ENCODE measurements around the gene INSC. TPM values are rescaled to one million over a fixed set of nuclear protein-coding genes. Genes with fewer than 3 reads are reported as not detected.

INSC gene
- total and polyA plus RNA-seq, 2 of the 4 experiments (the other 2 are of a cell fraction), result 0.53 to 1.4 TPM

GRCh38 chr11:15232496-15232895 is 117.8 kb downstream of the INSC start:
- Histone ChIP-seq H2BK5ac (ENCODE audit: low read depth, low read length, poor library complexity, severe bottlenecking) (no peak overlapping the region), H4K8ac (ENCODE audit: low read depth in 2 of 2, low read length in 2 of 2) (no peak overlapping the region), H2AK9ac (replicated peaks; ENCODE audit: low read depth, low read length, poor library complexity) (no peak overlapping the region), H3K9me3 (ENCODE audit: control insufficient read depth, insufficient read depth, low read length) (no peaks in the 10 kb centered on the region), H3K27ac (ENCODE audit: insufficient read depth, low read length) (no peak overlapping the region), H3K56ac (ENCODE audit: extremely low read depth, insufficient read depth, low read length) (no peak overlapping the region), H3K4me1 (ENCODE audit: control insufficient read depth, insufficient read depth, low read length) (no peaks in the 10 kb centered on the region; the same call in 1 of the 2 replicates), H3K4ac (ENCODE audit: low read depth, low read length) (no peak overlapping the region), H3K9me1 (ENCODE audit: insufficient read depth, low read length) (peaks cover 7% of the 10 kb centered on the region; the same call in 1 of the 2 replicates), H4K20me1 (ENCODE audit: insufficient read depth, low read length) (no peaks in the 10 kb centered on the region), H2AK5ac (ENCODE audit: low read depth, low read length) (no peak overlapping the region), H4K5ac (ENCODE audit: low read depth, low read length) (no peak overlapping the region), H2BK20ac (ENCODE audit: low read depth, low read length) (no peak overlapping the region), H3K14ac (replicated peaks; ENCODE audit: low read depth, low read length) (no peak overlapping the region), H3K27me3 (ENCODE audit: control insufficient read depth, insufficient read depth, low read length) (no peaks in the 10 kb centered on the region), H3K18ac (ENCODE audit: low read depth, low read length) (no peak overlapping the region), H4K91ac (ENCODE audit: insufficient read depth, low read depth, low read length) (no peak overlapping the region), H3K79me1 (ENCODE audit: low read depth in 1 of 2, low read length in 2 of 2) (no peaks in the 10 kb centered on the region), H2BK120ac (ENCODE audit: low read depth, low read length) (no peak overlapping the region), H3K9ac (ENCODE audit: low read depth, low read length) (no peak overlapping the region), H3K4me2 (ENCODE audit: low read depth, low read length) (no peak overlapping the region), H3K36me3 (ENCODE audit: control insufficient read depth, insufficient read depth, low read length) (no peaks in the 10 kb centered on the region), H3K4me3 (ENCODE audit: insufficient read depth, low read depth, low read length) (no peak overlapping the region), H3K23ac (ENCODE audit: low read depth, low read length) (no peak overlapping the region), H2AFZ (replicated peaks; ENCODE audit: low read length, poor library complexity) (no peak overlapping the region), H2BK15ac (ENCODE audit: low read depth, low read length) (no peak overlapping the region)
- CTCF ChIA-PET, result no interaction called here
- no TSS peak for BruUV-seq (replicated peaks)
- no peak for TF ChIP-seq BHLHE40 (IDR thresholded peaks at IDR 0.05; ENCODE audit: low read depth, low read length)
- no peak for TF ChIP-seq RFX5 (IDR thresholded peaks at IDR 0.05; ENCODE audit: low read depth, low read length)
- TF ChIP-seq SMC3 (IDR thresholded peaks at IDR 0.05; ENCODE audit: low read depth, low read length), result no peak
- no peak for TF ChIP-seq CHD1 (IDR thresholded peaks at IDR 0.05; ENCODE audit: low read depth, low read length)
- TF ChIP-seq RAD21 (IDR thresholded peaks at IDR 0.05; ENCODE audit: low read length), result no peak
- TF ChIP-seq RCOR1 (IDR thresholded peaks at IDR 0.05; ENCODE audit: insufficient replicate concordance, low read length), result no peak
- TF ChIP-seq CEBPB (IDR thresholded peaks at IDR 0.05; ENCODE audit: low read depth, low read length), result no peak
- TF ChIP-seq MAZ (IDR thresholded peaks at IDR 0.05; ENCODE audit: borderline replicate concordance, low read depth, low read length), result no peak
- TF ChIP-seq NFE2L2 (IDR thresholded peaks at IDR 0.05; ENCODE audit: low read depth, low read length), result no peak
- intact Hi-C loops (cut with micrococcal nuclease) (no loop called here), dilution Hi-C loops (cut with HindIII; ENCODE audit: low sequenced_read_pairs, unreplicated experiment) (no loop called here), in situ Hi-C loops (cut with MboI; ENCODE audit: low sequenced_read_pairs) (no loop called here)
- no CpG with 5 or more reads among the region's 4 CpGs for WGBS, 2 experiments (ENCODE audit: extremely low coverage in 2 of 2, insufficient read length in 1 of 2)
- DNase-seq, result no peak
- no peak for ATAC-seq (ENCODE audit: low read depth)
- POLR2A ChIA-PET (ENCODE audit: unreplicated experiment), result no interaction called here
